H9 (cell line): ENCODE results near the gene EML3. TPM values are rescaled to one million over a fixed set of nuclear protein-coding genes. Genes with fewer than 3 reads are reported as not detected.

Experiments
- DNase-seq: peaks from one replicate; pipeline ENCODE4 v3.0.0-alpha.2; 2017
- H2AFZ ChIP-seq: one replicate; pipeline ENCODE4 v1.6.1; 2013; ENCODE audit warnings: mild to moderate bottlenecking, low read length, control low read depth, moderate library complexity
- H2AK5ac ChIP-seq: 2 replicates; pipeline ENCODE4 v1.6.1; 2013; ENCODE audit warnings: low read length, control low read depth, mixed read lengths; ENCODE audit not compliant: insufficient read length
- H2BK120ac ChIP-seq: one replicate; pipeline ENCODE4 v1.6.1; 2013; ENCODE audit warnings: low read depth, mild to moderate bottlenecking, low read length, control low read depth, inconsistent platforms; ENCODE audit not compliant: poor library complexity, severe bottlenecking
- H2BK12ac ChIP-seq: 2 replicates; pipeline ENCODE4 v1.6.1; 2013; ENCODE audit warnings: low read length, control low read depth, mixed read lengths, low read depth; ENCODE audit not compliant: insufficient read length
- H2BK15ac ChIP-seq: 2 replicates; pipeline ENCODE4 v1.6.1; 2013; ENCODE audit warnings: low read depth, low read length, control low read depth
- H2BK20ac ChIP-seq: one replicate; pipeline ENCODE4 v1.6.1; 2013; ENCODE audit warnings: low read depth, mild to moderate bottlenecking, low read length, control low read depth, inconsistent platforms; ENCODE audit not compliant: poor library complexity, severe bottlenecking
- H2BK5ac ChIP-seq: 2 replicates; pipeline ENCODE4 v1.6.1; 2013; ENCODE audit warnings: low read length, control low read depth, mixed read lengths; ENCODE audit not compliant: insufficient read length
- H3K14ac ChIP-seq: 2 replicates; pipeline ENCODE4 v1.6.1; 2013; ENCODE audit warnings: low read length, control low read depth; ENCODE audit not compliant: insufficient read depth
- H3K18ac ChIP-seq: 2 replicates; pipeline ENCODE4 v1.6.1; 2013; ENCODE audit warnings: low read depth, mild to moderate bottlenecking, mixed read lengths, low read length, control low read depth; ENCODE audit not compliant: insufficient read length
- H3K23ac ChIP-seq: 2 replicates; pipeline ENCODE4 v1.6.1; 2013; ENCODE audit warnings: low read length, control low read depth, mixed read lengths, low read depth; ENCODE audit not compliant: insufficient read length
- H3K23me2 ChIP-seq: 2 replicates; pipeline ENCODE4 v1.6.1; 2013; ENCODE audit warnings: low read depth, mild to moderate bottlenecking, mixed read lengths, low read length, control low read depth; ENCODE audit not compliant: insufficient read length, poor library complexity, severe bottlenecking
- H3K27ac ChIP-seq: 2 replicates; pipeline ENCODE4 v1.5.1; 2013; ENCODE audit warnings: low read length, control low read depth, mixed read lengths, low read depth; ENCODE audit not compliant: insufficient read length
- H3K27me3 ChIP-seq: 2 replicates; pipeline ENCODE4 v1.6.1; 2013; ENCODE audit warnings: low read length, control low read depth, inconsistent platforms; ENCODE audit not compliant: insufficient read depth
- H3K4ac ChIP-seq: 2 replicates; pipeline ENCODE4 v1.6.1; 2013; ENCODE audit warnings: low read depth, mild to moderate bottlenecking, control low read depth, inconsistent platforms, low read length, moderate library complexity
- H3K4me1 ChIP-seq: 2 replicates; pipeline ENCODE4 v1.6.1; 2013; ENCODE audit warnings: low read length, control low read depth, inconsistent platforms; ENCODE audit not compliant: insufficient read depth
- H3K4me2 ChIP-seq: 2 replicates; pipeline ENCODE4 v1.6.1; 2013; ENCODE audit warnings: low read length, control low read depth, mixed read lengths; ENCODE audit not compliant: insufficient read length, insufficient read depth
- H3K56ac ChIP-seq: 2 replicates; pipeline ENCODE4 v1.6.1; 2013; ENCODE audit warnings: low read depth, mild to moderate bottlenecking, mixed read lengths, low read length, control low read depth; ENCODE audit not compliant: insufficient read length
- H3K79me1 ChIP-seq: 2 replicates; pipeline ENCODE4 v1.6.1; 2013; ENCODE audit warnings: low read depth, mild to moderate bottlenecking, moderate library complexity, low read length, control low read depth, inconsistent platforms; ENCODE audit not compliant: insufficient read depth, poor library complexity, severe bottlenecking
- H3K79me2 ChIP-seq: 2 replicates; pipeline ENCODE4 v1.6.1; 2013; ENCODE audit warnings: low read length, control low read depth, inconsistent platforms; ENCODE audit not compliant: insufficient read depth
- H3K9ac ChIP-seq: 2 replicates; pipeline ENCODE4 v1.6.1; 2013; ENCODE audit warnings: low read length, control low read depth, mixed read lengths; ENCODE audit not compliant: insufficient read length; ENCODE audit errors: extremely low read depth
- H3K9me3 ChIP-seq: one replicate; pipeline ENCODE4 v1.6.1; 2013; ENCODE audit warnings: low read depth, low read length, inconsistent platforms; ENCODE audit not compliant: control insufficient read depth
- H3T11ph ChIP-seq: one replicate; pipeline ENCODE4 v1.6.1; 2013; ENCODE audit warnings: mild to moderate bottlenecking, low read length, control low read depth, inconsistent platforms
- H4K20me1 ChIP-seq: one replicate; pipeline ENCODE4 v1.6.1; 2013; ENCODE audit not compliant: control insufficient read depth, insufficient read length, insufficient read depth
- H4K5ac ChIP-seq: 2 replicates; pipeline ENCODE4 v1.6.1; 2013; ENCODE audit warnings: low read depth, mild to moderate bottlenecking, mixed read lengths, low read length, control low read depth; ENCODE audit not compliant: insufficient read length
- H4K8ac ChIP-seq: replicated peaks from 2 replicates; pipeline ENCODE4 v1.6.1; 2013; ENCODE audit warnings: low read length, control low read depth, mixed read lengths, low read depth; ENCODE audit not compliant: insufficient read length
- H4K91ac ChIP-seq: 2 replicates; pipeline ENCODE4 v1.6.1; 2013; ENCODE audit warnings: low read depth, mild to moderate bottlenecking, moderate library complexity, mixed read lengths, low read length, control low read depth; ENCODE audit not compliant: insufficient read length
- H3K27ac Mint-ChIP-seq, 3 experiments: 2 replicates in 2 of 3; 3 replicates in 1 of 3; pipeline ENCODE4 v1.8.0; 2020 to 2021; ENCODE audit warnings: mixed read lengths in 3 of 3, mild to moderate bottlenecking in 1 of 3, moderate library complexity in 1 of 3
- H3K27me3 Mint-ChIP-seq: 2 replicates; pipeline ENCODE4 v1.8.0; 2021; ENCODE audit warnings: low read depth, mild to moderate bottlenecking, moderate library complexity, mixed read lengths
- H3K36me3 Mint-ChIP-seq, 3 experiments: 2 replicates in 2 of 3; 3 replicates in 1 of 3; pipeline ENCODE4 v1.8.0; 2020 to 2021; ENCODE audit warnings: low read depth in 3 of 3, mixed read lengths in 3 of 3; ENCODE audit not compliant: insufficient read depth in 1 of 3
- H3K4me1 Mint-ChIP-seq, 2 experiments: 2 replicates each; pipeline ENCODE4 v1.8.0; 2020; ENCODE audit warnings: mixed read lengths in 2 of 2
- H3K4me3 Mint-ChIP-seq, 2 experiments: 2 replicates in 1 of 2; 3 replicates in 1 of 2; pipeline ENCODE4 v1.8.0; 2020 to 2021; ENCODE audit warnings: mild to moderate bottlenecking in 2 of 2, mixed read lengths in 2 of 2, moderate library complexity in 1 of 2
- H3K9me3 Mint-ChIP-seq, 2 experiments: 2 replicates in 1 of 2; 3 replicates in 1 of 2; pipeline ENCODE4 v1.8.0; 2020; ENCODE audit warnings: mild to moderate bottlenecking in 2 of 2, mixed read lengths in 2 of 2, moderate library complexity in 1 of 2
- WGBS: extraction: QIAGEN DNeasy Blood & Tissue Kit; methylation state at CpG from one replicate; pipeline ENCODE4 v1.1.7; 2013; ENCODE audit warnings: missing lambda C conversion rate, low lambda C conversion rate, mixed read lengths; ENCODE audit not compliant: insufficient read length; ENCODE audit errors: extremely low coverage; 5-methylcytosine and 5-hydroxymethylcytosine counted together
- total RNA-seq: library from RNA; stranded (reverse); gene quantifications from 2 replicates; pipeline ENCODE4 v1.2.1, GENCODE V29; 2021
- TF ChIP-seq, protein P1 (sequence below): fragments of 200-600 bp; sonication (generic); conservative IDR thresholded peaks from 3 replicates; pipeline ENCODE4 v1.8.0; 2021; ENCODE audit warnings: antibody characterized with exemption, mild to moderate bottlenecking

Gene EML3
- total RNA-seq, 1 experiment from 2014 or later: 35.3 TPM

DNA sequence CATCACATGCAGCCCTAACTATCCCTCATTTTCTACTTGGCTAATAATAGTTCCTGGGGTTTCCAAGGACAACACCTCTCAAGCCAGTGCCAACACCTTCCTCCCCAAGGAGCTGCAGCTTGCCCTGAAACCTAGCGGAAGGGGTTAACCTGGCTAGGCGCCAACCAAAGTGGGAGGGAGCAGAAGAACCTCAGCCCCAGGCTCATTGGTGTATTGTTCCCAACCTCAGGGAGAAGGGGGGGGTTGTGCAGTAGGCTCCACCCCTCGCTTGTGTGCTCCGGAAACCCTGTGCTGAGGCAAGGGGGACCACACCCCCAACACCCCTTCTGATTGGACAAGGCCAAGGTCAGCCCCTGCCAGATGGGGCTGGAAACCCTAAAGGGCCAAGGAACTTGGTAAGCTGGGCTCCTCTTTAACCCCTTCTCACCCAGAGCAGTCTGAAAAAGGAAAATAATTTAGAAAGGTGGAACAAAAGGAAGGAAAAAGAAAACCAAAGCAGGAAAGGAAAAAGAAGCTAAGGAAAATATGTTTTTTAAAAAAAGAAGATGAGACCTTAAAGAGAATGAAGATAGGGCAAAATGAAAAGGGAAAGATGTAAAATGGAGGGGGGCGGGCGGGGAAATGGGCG is 13.4 kb downstream of the EML3 start:
- H3K27ac Mint-ChIP-seq: peak overlapping the region in 2 of 3 experiments; percentile 55 to 89; a peak in 5 of 7 replicates
- no peak overlapping the region for H3K23ac ChIP-seq
- peak; percentile 98 for DNase-seq
- 100% methylated on average over 2 of the region's 7 CpGs for WGBS
- H3K56ac ChIP-seq: no peak overlapping the region
- no peak overlapping the region for H3T11ph ChIP-seq
- no peak overlapping the region for H2BK12ac ChIP-seq
- H4K8ac ChIP-seq: no peak overlapping the region
- H2BK20ac ChIP-seq: no peak overlapping the region
- H3K79me2 ChIP-seq: no peaks in the 10 kb centered on the region; the same call in 1 of the 2 replicates
- H2BK120ac ChIP-seq: no peak overlapping the region
- H3K23me2 ChIP-seq: peaks cover 4% of the 10 kb centered on the region
- H3K4me1 ChIP-seq: peaks cover 8% of the 10 kb centered on the region
- no peak overlapping the region for H2AFZ ChIP-seq
- TF ChIP-seq, protein P1, sequence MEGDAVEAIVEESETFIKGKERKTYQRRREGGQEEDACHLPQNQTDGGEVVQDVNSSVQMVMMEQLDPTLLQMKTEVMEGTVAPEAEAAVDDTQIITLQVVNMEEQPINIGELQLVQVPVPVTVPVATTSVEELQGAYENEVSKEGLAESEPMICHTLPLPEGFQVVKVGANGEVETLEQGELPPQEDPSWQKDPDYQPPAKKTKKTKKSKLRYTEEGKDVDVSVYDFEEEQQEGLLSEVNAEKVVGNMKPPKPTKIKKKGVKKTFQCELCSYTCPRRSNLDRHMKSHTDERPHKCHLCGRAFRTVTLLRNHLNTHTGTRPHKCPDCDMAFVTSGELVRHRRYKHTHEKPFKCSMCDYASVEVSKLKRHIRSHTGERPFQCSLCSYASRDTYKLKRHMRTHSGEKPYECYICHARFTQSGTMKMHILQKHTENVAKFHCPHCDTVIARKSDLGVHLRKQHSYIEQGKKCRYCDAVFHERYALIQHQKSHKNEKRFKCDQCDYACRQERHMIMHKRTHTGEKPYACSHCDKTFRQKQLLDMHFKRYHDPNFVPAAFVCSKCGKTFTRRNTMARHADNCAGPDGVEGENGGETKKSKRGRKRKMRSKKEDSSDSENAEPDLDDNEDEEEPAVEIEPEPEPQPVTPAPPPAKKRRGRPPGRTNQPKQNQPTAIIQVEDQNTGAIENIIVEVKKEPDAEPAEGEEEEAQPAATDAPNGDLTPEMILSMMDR: no peak
- no peak overlapping the region for H2BK15ac ChIP-seq
- H3K79me1 ChIP-seq: no peaks in the 10 kb centered on the region
- H4K20me1 ChIP-seq: no peaks in the 10 kb centered on the region
- H3K4me2 ChIP-seq: peak overlapping the region; percentile 71
- H2AK5ac ChIP-seq: no peak overlapping the region
- H3K9ac ChIP-seq: no peak overlapping the region
- H4K91ac ChIP-seq: no peak overlapping the region
- peaks cover 34 to 41% of the 10 kb centered on the region in 2 experiments for H3K4me1 Mint-ChIP-seq
- H3K36me3 Mint-ChIP-seq: peaks cover 61 to 71% (median 70%) of the 10 kb centered on the region in 3 experiments
- peaks cover 12% of the 10 kb centered on the region; the same call in 1 of the 2 replicates for H3K27me3 ChIP-seq
- no peak overlapping the region for H2BK5ac ChIP-seq
- no peak overlapping the region for H3K18ac ChIP-seq
- H3K27me3 Mint-ChIP-seq: peaks cover 29% of the 10 kb centered on the region
- H3K4me3 Mint-ChIP-seq: peak overlapping the region; percentile 90 to 93
- no peaks in the 10 kb centered on the region for H3K9me3 Mint-ChIP-seq
- H3K14ac ChIP-seq: no peak overlapping the region
- no peak overlapping the region for H4K5ac ChIP-seq
- no peaks in the 10 kb centered on the region for H3K9me3 ChIP-seq
- H3K4ac ChIP-seq: no peak overlapping the region
- no peak overlapping the region for H3K27ac ChIP-seq
